CD4-positive, alpha-beta T cell (primary cell): ENCODE results near the gene MED27. TPM values are rescaled to one million over a fixed set of nuclear protein-coding genes. Genes with fewer than 3 reads are reported as not detected.

Experiments
- ATAC-seq: fragments of 200-7000 bp; cut with Tn5 transposase; one replicate; pipeline ENCODE4 v1.10.0; 2022; ENCODE audit warnings: mild to moderate bottlenecking; ENCODE audit not compliant: poor library complexity
- CTCF ChIA-PET: fragments of 350-600 bp; sonication (Branson Sonifier 250); formaldehyde crosslinking; loops from one replicate; lab custom pipeline; 2021; ENCODE audit warnings: antibody characterized with exemption, inconsistent platforms; lab: Charles Lee
- POLR2A ChIA-PET: fragments of 350-600 bp; sonication (Branson Sonifier 250); formaldehyde crosslinking; loops from one replicate; lab custom pipeline; 2021; ENCODE audit warnings: antibody characterized with exemption, inconsistent platforms; lab: Charles Lee
- DNase-seq, 14 experiments: peaks; one replicate each; pipeline ENCODE4 v3.0.0-alpha.2; 2013 to 2020; ENCODE audit warnings: mixed read lengths in 2 of 14
- H3K27ac ChIP-seq, 2 donors: one replicate each; pipeline versions ENCODE4 v1.5.1 to v1.7.0; 2013; ENCODE audit warnings: low read length in 2 of 2, low read depth in 1 of 2, mild to moderate bottlenecking in 1 of 2
- H3K27me3 ChIP-seq, 2 experiments: 1 replicate in 1 of 2; 2 replicates in 1 of 2; pipeline versions ENCODE4 v1.6.1 to v1.7.0; 2013; ENCODE audit warnings: low read length in 2 of 2, control low read depth in 1 of 2, mild to moderate bottlenecking in 1 of 2, moderate library complexity in 1 of 2; ENCODE audit not compliant: insufficient read depth in 2 of 2, control insufficient read depth in 1 of 2
- H3K36me3 ChIP-seq: one replicate; pipeline ENCODE4 v1.6.1; 2013; ENCODE audit warnings: low read length, control low read depth; ENCODE audit not compliant: insufficient read depth
- H3K4me1 ChIP-seq: one replicate; pipeline ENCODE4 v1.6.1; 2013; ENCODE audit warnings: low read length, control low read depth; ENCODE audit not compliant: insufficient read depth
- H3K4me3 ChIP-seq: one replicate; pipeline ENCODE4 v1.5.1; 2013; ENCODE audit warnings: mild to moderate bottlenecking, low read length, moderate library complexity
- H3K9me3 ChIP-seq, 2 experiments: 1 replicate in 1 of 2; 2 replicates in 1 of 2; pipeline versions ENCODE4 v1.6.1 to v1.7.0; 2013; ENCODE audit warnings: low read length in 2 of 2, mild to moderate bottlenecking in 2 of 2, control low read depth in 1 of 2, moderate library complexity in 1 of 2; ENCODE audit not compliant: control insufficient read depth in 1 of 2, insufficient read depth in 1 of 2
- H3K27ac Mint-ChIP-seq: one replicate; pipeline ENCODE4 v1.8.0; 2020; ENCODE audit warnings: mixed read lengths
- H3K27me3 Mint-ChIP-seq: one replicate; pipeline ENCODE4 v1.8.0; 2021; ENCODE audit warnings: mixed read lengths
- H3K36me3 Mint-ChIP-seq: one replicate; pipeline ENCODE4 v1.8.0; 2021; ENCODE audit warnings: low read depth, mixed read lengths
- H3K4me1 Mint-ChIP-seq: one replicate; pipeline ENCODE4 v1.8.0; 2021; ENCODE audit warnings: low read depth, mixed read lengths
- H3K4me3 Mint-ChIP-seq: one replicate; pipeline ENCODE4 v1.8.0; 2020; ENCODE audit warnings: mild to moderate bottlenecking, mixed read lengths
- H3K9me3 Mint-ChIP-seq: one replicate; pipeline ENCODE4 v1.8.0; 2020; ENCODE audit warnings: mixed read lengths
- intact Hi-C, 2 experiments: fragments of 100-400 bp; cut with DNase I in 1 of 2; cut with micrococcal nuclease in 1 of 2; formaldehyde crosslinking; loops; one replicate each; pipeline versions ENCODE4 v1.15.1 to v1.9.0; 2023 to 2025; cut with DNase I, micrococcal nuclease
- total RNA-seq, 174 experiments: library from RNA in 2 of 174; stranded (reverse) in 2 of 174; gene quantifications; one replicate each; pipeline ENCODE4 v1.2.3 and lab custom pipeline; 2021 to 2026
- TF ChIP-seq, protein P1 (sequence below): fragments of 200-600 bp; IDR thresholded peaks from one replicate; pipeline ENCODE4 v1.8.0; 2022; ENCODE audit warnings: antibody characterized with exemption, mild to moderate bottlenecking

The MED27 gene
- total RNA-seq, 2 experiments from 2014 or later = 15.0 to 17.4 TPM

DNA sequence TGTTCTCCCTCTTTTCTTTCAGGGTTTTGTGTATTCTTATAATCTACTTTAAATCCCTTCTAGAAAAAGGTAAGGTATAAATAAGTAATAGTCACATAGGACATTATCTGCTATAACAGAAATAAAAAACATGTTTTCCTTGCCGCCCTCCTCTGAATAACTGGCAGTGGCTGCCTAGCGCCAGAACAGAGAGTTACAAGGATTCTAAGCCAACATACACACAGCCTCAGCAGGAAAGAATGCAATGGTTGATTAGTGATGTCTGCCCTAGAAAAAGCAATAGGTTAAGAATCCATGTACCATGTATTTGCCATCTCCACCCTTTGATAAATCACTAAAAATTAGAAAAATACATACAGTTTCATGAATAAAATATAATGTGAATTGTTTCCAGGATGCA is 4.9 kb downstream of the MED27 start:
- Histone ChIP-seq H3K9me3 (no peaks in the 10 kb centered on the region), H3K27ac (no peak overlapping the region), H3K4me3 (no peak overlapping the region), H3K36me3 (peaks cover 46% of the 10 kb centered on the region), H3K27me3 (no peaks in the 10 kb centered on the region), H3K4me1 (peaks cover 24% of the 10 kb centered on the region)
- DNase-seq = no peak
- H3K27me3 Mint-ChIP-seq = no peaks in the 10 kb centered on the region
- TF ChIP-seq, protein P1, sequence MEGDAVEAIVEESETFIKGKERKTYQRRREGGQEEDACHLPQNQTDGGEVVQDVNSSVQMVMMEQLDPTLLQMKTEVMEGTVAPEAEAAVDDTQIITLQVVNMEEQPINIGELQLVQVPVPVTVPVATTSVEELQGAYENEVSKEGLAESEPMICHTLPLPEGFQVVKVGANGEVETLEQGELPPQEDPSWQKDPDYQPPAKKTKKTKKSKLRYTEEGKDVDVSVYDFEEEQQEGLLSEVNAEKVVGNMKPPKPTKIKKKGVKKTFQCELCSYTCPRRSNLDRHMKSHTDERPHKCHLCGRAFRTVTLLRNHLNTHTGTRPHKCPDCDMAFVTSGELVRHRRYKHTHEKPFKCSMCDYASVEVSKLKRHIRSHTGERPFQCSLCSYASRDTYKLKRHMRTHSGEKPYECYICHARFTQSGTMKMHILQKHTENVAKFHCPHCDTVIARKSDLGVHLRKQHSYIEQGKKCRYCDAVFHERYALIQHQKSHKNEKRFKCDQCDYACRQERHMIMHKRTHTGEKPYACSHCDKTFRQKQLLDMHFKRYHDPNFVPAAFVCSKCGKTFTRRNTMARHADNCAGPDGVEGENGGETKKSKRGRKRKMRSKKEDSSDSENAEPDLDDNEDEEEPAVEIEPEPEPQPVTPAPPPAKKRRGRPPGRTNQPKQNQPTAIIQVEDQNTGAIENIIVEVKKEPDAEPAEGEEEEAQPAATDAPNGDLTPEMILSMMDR = no peak
- intact Hi-C loops = loop anchor here in 1 of 2 experiments (5.0 to 10.0 kb wide), 2 partner anchors 310 to 333 kb away; partner anchors contain the start of gene TTF1
- H3K9me3 Mint-ChIP-seq = no peaks in the 10 kb centered on the region
- ChIA-PET POLR2A (no interaction called here), CTCF (no interaction called here)
- H3K4me3 Mint-ChIP-seq = no peak overlapping the region
- no peak for ATAC-seq
- peaks cover 73% of the 10 kb centered on the region for H3K4me1 Mint-ChIP-seq
- H3K36me3 Mint-ChIP-seq = peaks cover 82% of the 10 kb centered on the region
- H3K27ac Mint-ChIP-seq = no peak overlapping the region

DNA sequence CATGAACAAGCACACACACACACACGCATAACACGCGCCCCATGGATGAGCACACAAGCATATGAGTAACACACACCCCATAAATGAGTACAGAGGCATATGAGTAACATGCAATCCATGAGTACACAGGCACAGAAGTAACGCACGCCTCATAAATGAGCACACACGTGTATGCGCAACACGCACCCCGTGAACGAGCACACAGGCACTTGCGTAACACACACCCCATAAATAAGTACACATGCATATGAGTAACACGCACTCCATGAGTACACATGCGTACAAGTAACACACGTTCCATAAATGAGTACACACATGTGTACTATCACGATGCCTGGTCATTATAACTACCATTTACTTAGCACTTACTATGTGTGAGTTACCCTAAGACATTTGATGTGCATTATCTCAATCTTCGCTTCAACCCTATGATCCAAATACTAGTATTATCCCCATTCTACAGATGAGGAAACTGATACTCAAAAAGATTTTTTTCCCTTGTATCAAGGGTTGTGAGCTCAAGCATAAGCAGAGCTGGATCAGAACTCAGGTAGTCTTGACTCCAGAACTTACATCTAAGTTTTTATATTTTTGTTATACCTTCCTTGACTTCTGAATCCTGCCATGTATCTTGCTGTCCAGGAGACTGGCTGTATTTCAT is 7.7 kb downstream of the MED27 start:
- no peaks in the 10 kb centered on the region for H3K27me3 Mint-ChIP-seq
- peaks cover 83% of the 10 kb centered on the region for H3K36me3 Mint-ChIP-seq
- intact Hi-C loops = loop anchor here in 1 of 2 experiments (10.0 kb wide), 1 partner anchor 307 kb away; no protein-coding TSS in a partner anchor
- DNase-seq (no peak), ATAC-seq (no peak)
- Histone ChIP-seq H3K36me3 (peaks cover 66% of the 10 kb centered on the region), H3K4me3 (no peak overlapping the region), H3K27me3 (no peaks in the 10 kb centered on the region), H3K4me1 (peaks cover 7% of the 10 kb centered on the region), H3K27ac (no peak overlapping the region), H3K9me3 (no peaks in the 10 kb centered on the region)
- ChIA-PET POLR2A (no interaction called here), CTCF (no interaction called here)
- no peak overlapping the region for H3K4me3 Mint-ChIP-seq
- H3K27ac Mint-ChIP-seq = no peak overlapping the region
- no peaks in the 10 kb centered on the region for H3K9me3 Mint-ChIP-seq
- peaks cover 60% of the 10 kb centered on the region for H3K4me1 Mint-ChIP-seq
- TF ChIP-seq, protein P1 = no peak

DNA sequence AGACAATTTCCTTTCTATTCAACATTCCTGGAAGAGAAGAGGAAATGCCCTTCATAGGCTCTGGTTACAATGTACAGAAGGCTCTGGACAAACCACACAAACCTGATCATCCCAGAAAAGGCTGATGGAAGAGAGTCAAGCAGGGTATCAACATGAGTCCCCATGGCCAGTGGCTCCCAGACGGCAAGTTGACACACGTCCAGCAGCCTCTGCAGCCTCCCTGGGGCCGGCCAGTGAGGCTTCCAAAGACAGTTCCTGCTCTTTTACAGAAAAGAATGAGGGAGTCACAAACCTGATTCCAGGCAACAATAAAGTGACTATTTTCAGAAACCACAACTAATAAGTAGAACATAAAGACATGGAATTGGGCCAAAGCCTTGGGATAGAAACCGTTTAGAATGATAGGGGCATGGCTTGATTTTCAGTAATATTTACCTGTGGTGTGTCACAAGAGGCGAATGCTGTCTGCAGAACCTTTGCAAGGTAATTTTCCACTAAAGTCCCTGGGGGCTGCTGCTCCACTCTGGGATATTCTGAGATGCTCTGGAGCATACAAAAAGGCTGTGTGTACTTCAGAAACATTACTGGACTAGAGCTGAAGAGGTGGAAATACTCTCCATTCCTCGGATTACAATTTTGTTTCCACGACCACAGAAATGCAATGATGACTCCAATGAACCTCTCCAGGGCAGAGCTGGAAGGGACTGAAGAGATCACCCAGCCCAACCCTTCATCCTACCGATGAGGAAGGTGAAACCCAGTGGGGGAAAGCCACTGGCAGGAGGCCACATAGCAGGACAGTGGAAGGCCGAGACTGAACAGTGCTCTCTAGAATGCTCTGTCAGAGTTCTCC is 10.4 kb downstream of the MED27 start:
- CTCF ChIA-PET = no interaction called here
- H3K27me3 Mint-ChIP-seq = no peaks in the 10 kb centered on the region
- peaks cover 71% of the 10 kb centered on the region for H3K36me3 Mint-ChIP-seq
- Histone ChIP-seq H3K27ac (no peak overlapping the region), H3K4me3 (no peak overlapping the region), H3K36me3 (peaks cover 62% of the 10 kb centered on the region), H3K4me1 (peaks cover 7% of the 10 kb centered on the region), H3K27me3 (no peaks in the 10 kb centered on the region), H3K9me3 (no peaks in the 10 kb centered on the region)
- POLR2A ChIA-PET = no interaction called here
- H3K4me1 Mint-ChIP-seq = peaks cover 45% of the 10 kb centered on the region
- ATAC-seq = no peak
- H3K9me3 Mint-ChIP-seq = no peaks in the 10 kb centered on the region
- no peak for DNase-seq
- TF ChIP-seq, protein P1 = no peak
- intact Hi-C loops = no loop called here
- H3K4me3 Mint-ChIP-seq = no peak overlapping the region
- no peak overlapping the region for H3K27ac Mint-ChIP-seq
